PC-3 (cell line): ENCODE data around the gene PPP1R13B. TPM values are rescaled to one million over a fixed set of nuclear protein-coding genes. Genes with fewer than 3 reads are reported as not detected.

Source experiments
- ATAC-seq: fragments of 200-7000 bp; cut with Tn5 transposase; 2 replicates; pipeline ENCODE4 v1.9.1; 2020; ENCODE audit warnings: mild to moderate bottlenecking, moderate library complexity
- BruUV-seq: library from RNA; stranded (reverse); fragments of 400-500 nt; replicated peaks from 2 replicates; lab custom pipeline; 2021; lab: Mats Ljungman, UMichigan
- CTCF ChIA-PET: fragments of 300-600 bp; sonication (Branson Sonifier 250); formaldehyde crosslinking; loops from one replicate; lab custom pipeline; 2022; ENCODE audit warnings: antibody characterized with exemption; lab: Charles Lee
- POLR2A ChIA-PET: fragments of 300-600 bp; sonication (Branson Sonifier 250); formaldehyde crosslinking; loops from one replicate; lab custom pipeline; 2022; ENCODE audit warnings: antibody characterized with exemption; ENCODE audit not compliant: unreplicated experiment; lab: Charles Lee
- DNase-seq: peaks from one replicate; pipeline ENCODE4 v3.0.0-alpha.2; 2015
- H2AFZ ChIP-seq: fragments of 300-600 bp; sonication (generic); 2 replicates; pipeline ENCODE4 v1.6.0; 2016; ENCODE audit warnings: antibody characterized with exemption, low read length
- H3F3A ChIP-seq: fragments of 300-600 bp; sonication (generic); one replicate; pipeline ENCODE4 v1.6.0; 2017; ENCODE audit warnings: antibody characterized with exemption, low read length, control low read depth, mild to moderate bottlenecking; ENCODE audit not compliant: unreplicated experiment
- H3K27ac ChIP-seq: fragments of 300-600 bp; sonication (generic); 2 replicates; pipeline ENCODE4 v1.5.1; 2016; ENCODE audit warnings: mild to moderate bottlenecking, low read length
- H3K27me3 ChIP-seq: fragments of 300-600 bp; sonication (generic); 2 replicates; pipeline ENCODE4 v1.6.1; 2016; ENCODE audit warnings: low read length, mixed read lengths
- H3K36me3 ChIP-seq: fragments of 300-600 bp; sonication (generic); 2 replicates; pipeline ENCODE4 v1.6.1; 2016; ENCODE audit warnings: low read depth, mixed run types, low read length, mixed read lengths
- H3K4me1 ChIP-seq: fragments of 300-600 bp; sonication (generic); 2 replicates; pipeline ENCODE4 v1.5.1; 2016; ENCODE audit warnings: low read length; ENCODE audit not compliant: insufficient read depth
- H3K4me2 ChIP-seq: fragments of 300-600 bp; sonication (generic); 2 replicates; pipeline ENCODE4 v1.6.0; 2016; ENCODE audit warnings: low read length
- H3K4me3 ChIP-seq: fragments of 300-600 bp; sonication (generic); 2 replicates; pipeline ENCODE4 v1.5.1; 2016; ENCODE audit warnings: mild to moderate bottlenecking, low read length, mixed read lengths
- H3K79me2 ChIP-seq: fragments of 300-600 bp; sonication (generic); 2 replicates; pipeline ENCODE4 v1.6.1; 2017; ENCODE audit warnings: low read length, mixed read lengths
- H3K9ac ChIP-seq: fragments of 300-600 bp; sonication (generic); 2 replicates; pipeline ENCODE4 v1.6.0; 2016; ENCODE audit warnings: mild to moderate bottlenecking, low read length
- H3K9me2 ChIP-seq: fragments of 300-600 bp; sonication (generic); replicated peaks from 2 replicates; pipeline ENCODE4 v1.6.1; 2016; ENCODE audit warnings: mixed run types, low read length, mixed read lengths
- H3K9me3 ChIP-seq: fragments of 300-600 bp; sonication (generic); 2 replicates; pipeline ENCODE4 v1.6.1; 2016; ENCODE audit warnings: low read length, mixed read lengths
- H4K20me1 ChIP-seq: fragments of 300-600 bp; sonication (generic); 2 replicates; pipeline ENCODE4 v1.6.1; 2016; ENCODE audit warnings: low read length, mixed read lengths
- EZH2 ChIP-seq: fragments of 300-600 bp; sonication (generic); IDR thresholded peaks from one replicate; pipeline ENCODE4 v1.6.1; 2017; ENCODE audit warnings: antibody characterized with exemption, mild to moderate bottlenecking, low read length; ENCODE audit not compliant: unreplicated experiment
- EZH2phosphoT487 ChIP-seq: fragments of 300-600 bp; sonication (generic); IDR thresholded peaks from 2 replicates; pipeline ENCODE4 v1.6.1; 2018; ENCODE audit warnings: mild to moderate bottlenecking, antibody characterized with exemption, low read length, borderline replicate concordance
- intact Hi-C: fragments of 100-400 bp; cut with micrococcal nuclease; formaldehyde crosslinking; loops from 2 replicates; pipeline ENCODE4 v1.9.0; 2023
- total RNA-seq: library from RNA; depleted of rRNA; stranded (reverse); fragments of >200 nt; gene quantifications from 2 replicates; pipeline ENCODE4 v1.2.3, GENCODE V29; 2014
- TF ChIP-seq, protein P1 (sequence below): fragments of 300-600 bp; sonication (generic); conservative IDR thresholded peaks from 2 replicates; pipeline ENCODE4 v1.5.1; 2017; ENCODE audit warnings: antibody characterized with exemption, low read depth, mild to moderate bottlenecking, low read length

Gene PPP1R13B
- total RNA-seq, 1 experiment from 2014 or later = 13.0 TPM

DNA sequence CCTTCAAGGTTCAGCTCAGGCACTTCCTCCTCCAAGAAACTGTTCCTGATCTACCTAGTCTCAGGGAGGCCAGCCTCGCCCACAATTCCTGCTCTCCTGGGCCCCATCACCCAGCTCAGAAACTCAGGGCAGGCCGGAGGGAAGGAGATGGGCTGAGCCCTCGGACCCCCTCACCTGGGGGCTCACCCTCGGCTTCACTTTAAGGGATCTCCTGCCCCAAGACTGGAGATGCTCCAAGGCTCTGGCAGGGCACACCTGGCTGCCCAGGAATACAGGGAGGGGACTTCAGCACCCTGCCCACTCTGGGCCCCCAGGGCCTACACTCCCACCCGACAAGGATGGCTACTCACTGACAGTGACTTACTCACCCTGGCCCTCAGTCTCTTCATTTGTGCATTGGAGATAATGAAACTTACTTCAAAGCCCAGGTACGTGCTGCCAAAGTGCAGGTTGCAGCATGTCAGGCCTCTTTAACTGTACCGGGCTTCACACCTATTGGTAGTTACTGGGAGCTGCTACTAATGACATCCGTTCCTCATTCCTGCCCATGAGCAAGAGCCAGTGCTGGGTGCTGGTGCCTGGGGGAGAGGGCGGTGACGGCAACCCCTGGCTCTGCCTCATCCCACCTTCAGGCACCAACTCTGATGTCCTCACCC, 21.0 kb upstream of the PPP1R13B start:
- CTCF ChIA-PET = no interaction called here
- intact Hi-C loops = no loop called here
- no TSS peak for BruUV-seq

DNA sequence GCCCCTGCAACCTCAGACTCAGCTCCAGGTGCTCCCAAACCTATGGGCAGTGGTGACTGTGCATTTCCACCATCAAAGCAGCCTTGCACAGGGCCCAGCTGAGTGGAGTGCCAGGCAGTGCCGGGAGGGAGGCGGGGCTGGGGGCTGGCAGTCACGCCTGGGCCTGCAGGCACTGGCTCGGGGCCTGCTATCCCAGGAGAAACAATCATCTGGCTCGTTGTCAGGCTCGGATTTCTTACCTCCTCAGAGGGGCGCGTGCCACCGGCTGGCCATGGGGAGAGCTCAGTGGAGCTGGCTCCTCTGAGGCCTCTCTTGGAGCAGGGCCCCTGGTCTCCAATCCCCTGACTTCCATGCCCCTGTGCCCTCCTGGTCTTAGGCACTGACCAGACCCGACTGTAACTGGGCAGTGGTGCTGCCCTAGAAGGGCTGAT, 20.2 kb upstream of the PPP1R13B start:
- ATAC-seq (peak; percentile 70), DNase-seq (no peak)
- Histone ChIP-seq H3F3A (no peaks in the 10 kb centered on the region), H3K27me3 (no peaks in the 10 kb centered on the region), H3K36me3 (no peaks in the 10 kb centered on the region), H3K9me2 (no peaks in the 10 kb centered on the region), H3K9ac (no peak overlapping the region), H4K20me1 (no peaks in the 10 kb centered on the region), H3K4me1 (no peaks in the 10 kb centered on the region), H3K27ac (no peak overlapping the region), H3K4me2 (no peak overlapping the region), H2AFZ (no peak overlapping the region), H3K79me2 (no peaks in the 10 kb centered on the region), H3K4me3 (no peak overlapping the region), H3K9me3 (no peaks in the 10 kb centered on the region)
- intact Hi-C loops = no loop called here
- ChIA-PET CTCF (no interaction called here), POLR2A (no interaction called here)
- no TSS peak for BruUV-seq
- TF ChIP-seq EZH2phosphoT487 (no peak), EZH2 (no peak)

More for the DNA sequence above, 21.0 kb upstream of the PPP1R13B start:
- TF ChIP-seq EZH2phosphoT487 = no peak
- TF ChIP-seq, protein P1, sequence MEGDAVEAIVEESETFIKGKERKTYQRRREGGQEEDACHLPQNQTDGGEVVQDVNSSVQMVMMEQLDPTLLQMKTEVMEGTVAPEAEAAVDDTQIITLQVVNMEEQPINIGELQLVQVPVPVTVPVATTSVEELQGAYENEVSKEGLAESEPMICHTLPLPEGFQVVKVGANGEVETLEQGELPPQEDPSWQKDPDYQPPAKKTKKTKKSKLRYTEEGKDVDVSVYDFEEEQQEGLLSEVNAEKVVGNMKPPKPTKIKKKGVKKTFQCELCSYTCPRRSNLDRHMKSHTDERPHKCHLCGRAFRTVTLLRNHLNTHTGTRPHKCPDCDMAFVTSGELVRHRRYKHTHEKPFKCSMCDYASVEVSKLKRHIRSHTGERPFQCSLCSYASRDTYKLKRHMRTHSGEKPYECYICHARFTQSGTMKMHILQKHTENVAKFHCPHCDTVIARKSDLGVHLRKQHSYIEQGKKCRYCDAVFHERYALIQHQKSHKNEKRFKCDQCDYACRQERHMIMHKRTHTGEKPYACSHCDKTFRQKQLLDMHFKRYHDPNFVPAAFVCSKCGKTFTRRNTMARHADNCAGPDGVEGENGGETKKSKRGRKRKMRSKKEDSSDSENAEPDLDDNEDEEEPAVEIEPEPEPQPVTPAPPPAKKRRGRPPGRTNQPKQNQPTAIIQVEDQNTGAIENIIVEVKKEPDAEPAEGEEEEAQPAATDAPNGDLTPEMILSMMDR = no peak
- TF ChIP-seq EZH2 = no peak
- no peak overlapping the region for H2AFZ ChIP-seq
- no peaks in the 10 kb centered on the region for H3K9me2 ChIP-seq
- no peaks in the 10 kb centered on the region for H3F3A ChIP-seq
- H3K27me3 ChIP-seq = no peaks in the 10 kb centered on the region
- no peaks in the 10 kb centered on the region for H3K79me2 ChIP-seq
- H3K36me3 ChIP-seq = no peaks in the 10 kb centered on the region
- H3K27ac ChIP-seq = no peak overlapping the region
- no peak for ATAC-seq
- H3K4me3 ChIP-seq = no peak overlapping the region
- H3K9ac ChIP-seq = no peak overlapping the region
- POLR2A ChIA-PET = no interaction called here
- no peaks in the 10 kb centered on the region for H3K9me3 ChIP-seq
- no peak for DNase-seq
- H3K4me2 ChIP-seq = no peak overlapping the region
- no peaks in the 10 kb centered on the region for H4K20me1 ChIP-seq
- H3K4me1 ChIP-seq = no peaks in the 10 kb centered on the region

DNA sequence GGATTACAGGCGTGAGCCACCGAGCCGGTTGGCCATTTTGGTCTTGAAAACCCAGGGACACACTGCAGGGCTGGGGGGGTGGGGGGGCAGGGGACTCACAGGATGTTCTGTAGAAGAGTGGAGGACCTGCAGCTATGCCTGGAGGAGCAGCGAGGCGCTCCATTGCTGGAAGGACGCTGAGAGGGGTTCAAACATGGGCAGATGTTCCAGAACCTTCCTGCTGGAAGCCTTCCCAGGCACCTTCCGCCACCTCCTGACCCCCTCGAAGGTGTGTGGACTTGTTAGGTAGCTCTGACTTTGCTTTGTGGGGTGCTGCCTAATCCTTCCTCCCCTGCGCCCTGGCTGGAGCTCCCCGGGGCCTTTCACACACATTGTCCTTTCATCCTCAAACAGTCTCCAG, 19.6 kb upstream of the PPP1R13B start:
- ChIA-PET CTCF (no interaction called here), POLR2A (interaction anchor here (0.5 kb wide), 1 partner anchor 157 kb away, joined by 19 read pairs; no protein-coding TSS in a partner anchor)
- H3K79me2 ChIP-seq = no peaks in the 10 kb centered on the region
- no peak for DNase-seq
- intact Hi-C loops = no loop called here
- no peak for ATAC-seq
- no peaks in the 10 kb centered on the region for H3K9me2 ChIP-seq
- TF ChIP-seq EZH2phosphoT487 (no peak), EZH2 (no peak)
- TF ChIP-seq, protein P1 = no peak
- H2AFZ ChIP-seq = no peak overlapping the region
- H3K27me3 ChIP-seq = no peaks in the 10 kb centered on the region
- H3K9me3 ChIP-seq = no peaks in the 10 kb centered on the region
- no peak overlapping the region for H3K9ac ChIP-seq
- no peaks in the 10 kb centered on the region for H4K20me1 ChIP-seq
- no TSS peak for BruUV-seq
- H3K27ac ChIP-seq = no peak overlapping the region
- no peaks in the 10 kb centered on the region for H3K36me3 ChIP-seq
- H3K4me2 ChIP-seq = no peak overlapping the region
- no peak overlapping the region for H3K4me3 ChIP-seq
- no peaks in the 10 kb centered on the region for H3F3A ChIP-seq
- no peaks in the 10 kb centered on the region for H3K4me1 ChIP-seq
